GM18526 (cell line): ENCODE measurements around the gene NPIPB2.

ENCODE experiments used
- POLR2A ChIP-seq: IDR thresholded peaks from 3 replicates; pipeline ENCODE4 v1.6.1; 2011; ENCODE audit not compliant: insufficient read length; ENCODE audit errors: extremely low read depth

Gene NPIPB2

DNA sequence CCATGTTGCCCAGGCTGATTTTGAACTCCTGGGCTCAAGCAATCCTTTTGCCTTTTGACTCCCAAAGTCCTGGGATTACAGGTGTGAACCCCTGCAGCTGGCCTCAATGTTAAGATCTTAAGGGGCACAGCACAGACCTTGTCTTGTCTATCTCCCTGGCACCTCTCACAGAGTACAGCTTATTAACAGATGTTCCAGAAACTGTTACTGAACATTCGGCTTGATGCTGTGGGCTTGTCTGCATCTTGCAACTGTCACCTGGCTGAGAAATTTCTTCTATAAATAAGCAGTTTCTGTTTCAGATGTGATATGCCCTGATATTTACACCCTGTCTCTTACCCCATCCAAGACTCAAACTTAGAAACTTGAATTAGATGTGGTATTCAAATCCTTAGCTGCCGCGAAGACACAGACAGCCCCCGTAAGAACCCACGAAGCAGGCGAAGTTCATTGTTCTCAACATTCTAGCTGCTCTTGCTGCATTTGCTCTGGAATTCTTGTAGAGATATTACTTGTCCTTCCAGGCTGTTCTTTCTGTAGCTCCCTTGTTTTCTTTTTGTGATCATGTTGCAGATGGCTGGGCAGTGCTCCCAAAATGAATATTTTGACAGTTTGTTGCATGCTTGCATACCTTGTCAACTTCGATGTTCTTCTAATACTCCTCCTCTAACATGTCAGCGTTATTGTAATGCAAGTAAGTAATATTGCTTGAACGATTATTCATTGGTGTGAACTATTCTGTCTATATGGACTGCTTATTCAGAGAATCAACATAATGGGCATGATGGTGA lies 23.1 kb upstream of the NPIPB2 start, which contains the start of gene TNFRSF17:
TNFRSF17 (plus strand) TSS at position 450 of the 791 bp plus-strand sequence; CDS start at position 565, 115 bp downstream.
- TF ChIP-seq POLR2A: no peak

GRCh38 chr16:11963706-11964105 lies 21.9 kb upstream of the NPIPB2 start:
- TF ChIP-seq POLR2A: no peak

- no peak for TF ChIP-seq POLR2A
Observed at GRCh38 chr16:11957591-11958395, 15.9 kb upstream of the NPIPB2 start.

DNA sequence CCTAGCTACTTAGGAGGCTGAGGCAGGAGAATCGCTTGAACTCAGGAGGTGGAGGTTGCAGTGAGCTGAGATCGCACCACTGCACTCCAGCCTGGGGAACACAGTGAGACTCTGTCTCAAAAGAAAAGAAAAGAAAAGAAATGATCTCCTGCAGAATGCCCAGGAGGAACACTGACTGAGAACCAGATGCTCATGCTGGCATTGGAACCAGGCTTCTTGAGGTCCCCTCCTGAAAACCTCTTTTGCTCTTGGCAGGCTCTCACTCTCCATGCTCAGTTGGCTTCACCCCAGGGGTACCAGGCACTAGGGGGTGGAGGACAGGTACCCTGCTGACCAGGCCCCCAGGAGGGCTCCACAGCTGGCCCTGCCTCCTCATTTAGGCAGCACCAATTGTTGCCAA lies 14.7 kb upstream of the NPIPB2 start:
- TF ChIP-seq POLR2A: no peak

GRCh38 chr16:11955713-11956123 lies 13.9 kb upstream of the NPIPB2 start:
- no peak for TF ChIP-seq POLR2A

DNA sequence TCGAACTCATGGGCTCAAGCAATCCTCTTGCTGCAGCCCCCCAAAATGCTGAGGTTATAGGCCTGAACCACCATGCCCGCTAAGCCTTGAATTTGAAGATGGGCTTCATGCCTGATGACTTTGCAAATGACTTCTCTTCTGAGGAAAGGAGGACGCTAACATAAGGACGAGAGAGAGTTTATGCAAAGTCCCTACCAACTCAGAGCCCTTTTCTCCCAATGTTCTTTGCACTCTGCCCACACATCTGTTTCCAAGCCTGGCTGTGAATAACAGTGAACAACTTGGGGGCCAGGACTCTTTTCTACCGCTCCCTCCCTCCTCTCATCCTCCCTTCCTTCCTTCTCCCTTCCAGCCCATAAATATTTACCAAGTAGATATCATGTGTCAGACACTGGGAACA lies 8.5 kb upstream of the NPIPB2 start:
- TF ChIP-seq POLR2A: no peak

- no peak for TF ChIP-seq POLR2A
Observed at GRCh38 chr16:11949527-11949926, 7.7 kb upstream of the NPIPB2 start.

DNA sequence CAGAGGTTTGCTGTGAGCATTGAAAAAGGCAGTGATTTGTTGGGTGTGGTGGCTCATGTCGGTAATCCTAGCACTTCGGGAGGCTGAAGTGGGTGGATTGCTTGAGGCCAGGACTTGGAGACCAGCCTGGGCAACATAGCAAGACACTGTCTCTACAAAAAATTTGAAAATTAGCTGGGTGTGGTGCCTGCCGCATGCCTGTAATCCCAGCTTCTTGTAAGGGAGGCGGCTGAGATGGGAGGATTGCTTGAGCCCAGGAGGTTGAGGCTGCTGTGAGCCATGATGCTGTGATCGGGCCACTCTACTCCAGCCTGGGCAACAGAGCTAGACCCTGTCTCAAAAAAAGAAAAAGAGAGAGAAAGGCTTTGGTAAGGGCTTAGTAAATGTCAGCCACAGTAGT lies 7.0 kb upstream of the NPIPB2 start:
- TF ChIP-seq POLR2A: no peak

- TF ChIP-seq POLR2A: no peak
Observed at GRCh38 chr16:11946433-11946832, 4.6 kb upstream of the NPIPB2 start.

- TF ChIP-seq POLR2A: no peak
Observed at GRCh38 chr16:11916524-11917285, 25.1 kb downstream of the NPIPB2 start.

GRCh38 chr16:11915644-11916523 lies 26.0 kb downstream of the NPIPB2 start, which contains the start of gene GSPT1:
Gene GSPT1, minus strand, starts transcription at chr16:11915956. Its CDS starts 236 bp downstream, at chr16:11915720.
- peak; percentile 80 for TF ChIP-seq POLR2A

DNA sequence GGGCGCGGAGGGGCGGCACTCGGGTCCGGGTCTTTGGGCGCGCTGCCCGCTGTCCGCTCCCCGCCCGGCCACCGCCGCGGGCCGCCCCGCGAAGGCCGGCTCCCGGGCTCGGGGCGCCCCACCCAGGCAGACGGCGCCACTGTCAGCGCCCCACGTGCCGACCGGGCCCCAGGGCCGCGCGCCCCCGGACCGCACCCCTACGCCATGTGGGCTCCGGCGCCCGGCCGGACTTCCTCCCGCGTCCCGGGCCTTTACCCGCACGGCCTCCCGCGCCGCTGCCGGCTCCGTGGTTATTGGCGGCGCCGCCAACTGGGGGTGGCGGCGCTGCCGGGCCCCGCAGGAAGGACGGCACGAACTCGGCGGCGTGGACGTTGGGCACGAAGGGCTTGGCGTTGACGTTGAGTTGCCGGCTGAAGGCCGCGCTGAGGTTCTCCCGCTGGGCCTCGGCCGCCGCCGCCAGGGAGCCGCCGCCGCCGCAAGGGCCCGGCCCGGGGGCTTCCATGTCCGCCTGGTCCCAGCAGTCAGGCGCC lies 26.7 kb downstream of the NPIPB2 start:
- no peak for TF ChIP-seq POLR2A

GRCh38 chr16:11914210-11915113 lies 27.4 kb downstream of the NPIPB2 start:
- no peak for TF ChIP-seq POLR2A
